HG03354 (cell line): ENCODE results near the gene SNCB.

Experiments used
- ATAC-seq: cut with Tn5 transposase; IDR thresholded peaks from one replicate; pipeline ENCODE4 v1.9.1; 2021; ENCODE audit warnings: mild to moderate bottlenecking; ENCODE audit not compliant: unreplicated experiment, poor library complexity, severe bottlenecking

SNCB gene

DNA sequence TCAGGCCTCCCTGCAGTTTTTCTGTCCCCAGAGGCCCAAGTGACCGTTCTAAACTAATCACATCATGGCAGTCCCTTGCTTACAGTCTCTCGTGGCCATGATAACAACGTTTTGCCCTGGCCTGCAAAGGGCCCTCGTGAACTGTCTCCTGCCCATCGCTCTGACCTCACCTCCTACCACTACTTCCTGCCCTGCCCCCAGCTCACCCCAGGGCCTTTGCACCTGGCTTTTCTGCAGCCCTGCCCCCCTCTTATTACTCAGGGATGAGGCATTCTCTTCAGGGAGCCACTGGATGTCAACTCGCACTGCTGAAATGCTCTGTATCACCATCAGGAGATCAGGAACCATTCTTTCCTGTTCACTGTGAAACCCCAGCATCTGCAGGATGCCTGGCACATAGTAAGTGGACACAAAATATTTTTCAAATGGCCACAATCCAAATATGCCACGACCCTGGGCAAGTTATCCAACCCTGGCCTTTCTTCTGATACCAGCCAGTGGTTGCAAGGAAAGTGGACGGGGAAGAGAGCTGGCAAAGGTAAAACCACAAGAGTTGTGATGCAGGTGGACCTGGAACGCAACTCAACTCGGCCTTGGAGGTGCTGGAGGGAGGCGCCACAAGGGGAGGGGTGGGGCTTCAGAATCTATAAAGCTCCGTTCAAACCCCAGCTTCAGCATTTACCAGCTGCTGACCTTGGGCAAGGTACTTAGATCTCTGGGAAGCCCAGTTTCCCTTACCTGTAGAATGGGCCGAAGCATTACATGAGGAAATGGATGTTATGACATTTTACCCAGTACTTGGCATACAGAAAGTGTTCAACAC, 1.7 kb downstream of the SNCB start:
- no peak for ATAC-seq

DNA sequence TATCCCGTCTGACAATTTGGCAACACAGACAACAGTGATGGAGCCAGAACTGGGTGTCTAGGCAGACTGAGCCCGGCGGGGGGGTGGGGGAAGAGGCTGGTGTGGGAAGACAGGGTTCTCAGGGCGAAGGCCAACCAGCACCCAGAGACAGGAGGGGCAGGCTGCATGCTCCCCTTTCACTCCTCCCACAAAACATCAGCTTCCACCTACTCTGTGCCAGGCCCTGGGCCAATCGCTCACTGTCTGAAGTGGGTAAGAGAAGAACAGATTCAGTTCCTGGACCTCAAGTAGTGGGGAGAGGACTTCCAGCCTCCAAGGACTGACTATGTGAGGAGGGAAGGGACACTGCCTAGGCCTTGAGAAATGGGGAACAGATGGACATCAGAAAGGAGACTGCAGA, 2.8 kb downstream of the SNCB start:
- ATAC-seq, result no peak

DNA sequence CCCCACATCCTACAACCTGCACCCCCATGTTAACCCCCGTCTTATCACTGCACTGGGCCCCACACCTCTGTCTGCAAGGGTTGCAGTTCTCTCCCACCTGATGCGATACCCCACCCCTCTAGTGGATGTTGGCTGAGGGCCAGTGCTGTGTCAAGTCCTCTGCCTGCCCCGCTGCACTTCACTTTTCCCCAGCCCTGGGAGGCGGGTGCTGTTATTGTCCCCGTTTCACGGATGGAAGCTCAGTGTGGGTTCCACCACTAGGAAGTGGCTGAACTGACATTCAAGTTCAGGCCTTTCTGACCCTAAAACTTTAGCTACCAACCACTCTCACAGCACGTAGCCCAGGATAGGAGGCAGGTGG, 3.5 kb downstream of the SNCB start:
- no peak for ATAC-seq

- no peak for ATAC-seq
Observed at GRCh38 chr5:176625966-176626875, 4.1 kb downstream of the SNCB start.

DNA sequence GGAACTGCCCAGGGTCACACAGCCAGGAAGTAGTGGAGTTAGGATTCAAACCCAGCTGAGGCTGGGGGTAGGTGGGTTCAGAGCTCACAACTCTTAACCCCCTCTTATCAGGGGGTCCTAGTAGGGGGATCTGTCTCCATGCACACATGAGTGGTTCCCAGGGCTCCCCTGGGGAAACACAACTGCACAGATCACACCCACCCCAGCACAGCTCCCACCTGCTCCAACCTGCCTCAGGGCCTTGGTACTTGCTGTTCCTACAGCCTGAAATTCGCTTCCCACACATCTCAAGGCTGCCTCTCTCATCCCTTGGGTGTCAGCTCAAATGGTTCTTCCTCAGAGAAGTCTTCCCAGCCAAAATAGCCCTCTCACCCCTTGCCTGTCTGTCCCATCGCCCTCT, 4.8 kb downstream of the SNCB start:
- ATAC-seq, result no peak

GRCh38 chr5:176624938-176625337, 5.4 kb downstream of the SNCB start:
- no peak for ATAC-seq

DNA sequence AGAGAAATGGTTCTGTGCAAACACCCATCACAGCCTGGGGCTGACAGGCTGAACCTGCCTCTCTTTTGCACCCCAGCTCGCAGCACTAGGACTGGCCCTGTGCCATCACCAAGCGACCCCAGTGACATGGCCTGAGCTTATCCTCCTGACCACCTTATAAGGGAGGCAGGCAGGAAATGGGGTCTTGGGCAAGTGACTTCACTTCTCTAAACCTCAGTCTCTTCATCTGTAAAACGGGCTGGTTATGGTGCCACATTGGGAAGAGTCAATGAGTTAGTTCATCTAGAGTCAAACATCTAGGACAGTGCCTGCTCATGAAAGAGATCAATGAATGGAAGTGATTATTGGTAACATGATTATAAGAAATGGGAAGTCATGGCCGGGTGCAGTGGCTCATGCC, 6.2 kb downstream of the SNCB start:
- no peak for ATAC-seq

DNA sequence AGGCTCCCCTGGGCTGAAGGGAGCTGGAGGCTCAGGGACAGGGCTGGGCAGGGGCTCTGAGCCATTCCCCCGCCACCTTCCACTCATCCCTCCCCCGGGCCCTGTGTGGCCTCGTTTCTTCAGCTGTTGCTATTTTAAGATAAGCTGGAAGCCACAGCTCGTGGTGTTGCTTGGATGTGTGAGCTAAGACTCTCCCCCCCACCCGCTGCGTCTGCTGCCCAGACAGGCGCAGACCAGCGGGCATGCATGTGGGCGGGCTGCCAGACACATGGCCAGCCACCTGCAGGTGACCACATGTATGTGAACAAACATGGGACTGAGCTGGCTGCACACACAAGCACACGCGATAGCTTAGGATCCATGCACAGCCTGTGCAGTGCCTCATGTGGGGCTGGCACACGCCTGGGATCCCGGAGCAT, 8.7 kb downstream of the SNCB start:
- ATAC-seq, result no peak

DNA sequence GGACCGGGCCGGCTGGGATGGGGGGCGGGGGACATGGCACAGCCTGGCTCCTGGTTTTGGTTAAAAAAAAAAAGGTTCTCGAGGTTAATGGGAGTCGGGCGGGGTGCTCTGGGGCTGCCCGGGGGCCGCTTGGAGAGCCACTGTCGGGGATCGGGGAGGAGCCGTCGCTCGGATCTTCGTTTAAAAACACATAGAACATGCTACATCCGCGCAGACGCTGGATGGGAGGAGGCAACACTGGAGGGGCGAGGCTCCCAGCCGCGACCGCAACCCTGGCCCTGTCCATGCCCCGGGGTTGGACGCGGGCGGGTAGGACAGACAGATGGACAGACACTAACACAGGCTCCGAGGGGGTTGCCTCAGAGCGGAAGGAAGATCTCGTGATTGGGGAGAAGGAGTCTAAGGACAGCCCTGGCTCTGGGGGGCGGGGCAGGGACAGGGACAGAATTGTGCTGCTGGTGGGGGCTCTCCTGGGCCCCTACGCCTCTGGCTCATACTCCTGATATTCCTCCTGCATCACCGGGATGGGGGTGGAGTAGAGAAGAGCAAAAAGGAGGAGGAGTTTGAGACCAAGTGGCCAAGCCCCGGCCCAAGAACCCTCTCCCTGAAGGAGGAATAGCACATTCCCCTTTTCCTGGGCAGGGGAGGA, 9.9 kb downstream of the SNCB start:
- ATAC-seq, result no peak

GRCh38 chr5:176619569-176620332, 10.6 kb downstream of the SNCB start:
- ATAC-seq, result no peak

GRCh38 chr5:176619203-176619568, 11.1 kb downstream of the SNCB start:
- ATAC-seq, result peak; percentile 80

GRCh38 chr5:176618783-176619182, 11.6 kb downstream of the SNCB start:
- ATAC-seq, result no peak

- ATAC-seq, result no peak
Observed at GRCh38 chr5:176616511-176616910, 13.8 kb downstream of the SNCB start.

- no peak for ATAC-seq
Observed at GRCh38 chr5:176614805-176615478, 15.4 kb downstream of the SNCB start.

GRCh38 chr5:176612855-176613254, 17.5 kb downstream of the SNCB start:
- ATAC-seq, result no peak

DNA sequence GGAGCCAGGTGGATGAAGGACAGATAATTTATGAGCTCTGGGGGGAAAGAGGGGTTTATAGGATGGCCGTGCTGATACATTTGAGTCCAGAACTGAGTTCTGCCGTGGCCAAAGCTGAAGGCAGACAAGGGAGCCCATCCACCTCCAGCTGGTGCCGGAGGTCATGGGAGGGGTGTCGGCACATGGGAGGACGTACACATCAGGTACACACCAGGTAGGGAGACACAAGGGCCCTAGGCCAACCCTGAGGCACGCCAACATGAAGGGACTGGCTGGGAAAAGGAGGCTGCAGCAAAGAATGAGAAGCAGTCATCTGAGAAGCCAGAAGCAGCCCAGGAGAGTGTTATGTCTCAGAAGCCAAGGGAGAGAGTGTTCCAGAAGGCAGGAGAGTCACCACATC, 18.3 kb downstream of the SNCB start:
- ATAC-seq, result no peak

DNA sequence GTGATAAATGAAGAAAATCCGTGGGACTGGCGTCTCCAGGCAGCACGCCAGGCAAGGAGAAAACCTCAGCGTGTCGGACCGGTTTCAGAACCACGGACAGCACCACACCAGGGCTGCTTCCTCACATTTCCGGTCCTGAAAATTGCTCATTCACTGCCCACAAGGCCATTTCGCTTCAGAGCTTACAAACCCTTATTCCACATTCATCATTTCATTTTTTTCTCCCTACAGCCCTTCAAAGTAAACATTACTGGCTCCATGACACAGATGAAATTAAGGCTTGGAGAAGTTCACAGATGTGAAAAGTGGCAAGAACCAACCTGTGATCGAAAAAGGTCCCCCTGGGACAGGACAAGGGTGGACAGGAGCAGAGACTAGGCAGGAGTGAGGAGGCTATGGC, 18.9 kb downstream of the SNCB start:
- ATAC-seq, result no peak

- peak; percentile 7 for ATAC-seq
Observed at GRCh38 chr5:176610435-176610773, 19.9 kb downstream of the SNCB start.

- ATAC-seq, result peak; percentile 77
Observed at GRCh38 chr5:176609724-176610434, 20.5 kb downstream of the SNCB start, which contains the start of gene GPRIN1. GPRIN1 (minus strand) TSS chr5:176610156; CDS start chr5:176599834, 10,322 bp downstream.
